Activated CD4-positive, alpha-beta T cell treated with anti-CD3 and anti-CD28 coated beads, Interleukin-2, amount 10 ng/mL, durations not matched to agents 7 days and 5 days (primary cell): Measurements from ENCODE around the gene NFE2L2. TPM values are rescaled to one million over a fixed set of nuclear protein-coding genes. Genes with fewer than 3 reads are reported as not detected.

Experiments
- microRNA-seq: library from miRNA; unstranded; fragments of <30 nt; microRNA quantifications from one replicate; pipeline ENCODE4 v1.2.0, GENCODE V29; 2021; ENCODE audit warnings: borderline microRNAs expressed, borderline replicate concordance
- total RNA-seq, 2 experiments: library from RNA; stranded (reverse); gene quantifications; one replicate each; pipeline ENCODE4 v1.2.3, GENCODE V29; 2021

The NFE2L2 gene
- total RNA-seq, 2 experiments from 2014 or later: 65.6 to 82.0 TPM

Small RNAs within 50 kb of the gene (microRNA-seq; reads per million reads assigned to microRNA genes)
- gene MIR3128: not detected
- not detected for gene MIR6512

Other genes with a start within 250 kb of the NFE2L2 start
- 100 to 1,000 TPM; 312 to 318 TPM for gene HNRNPA3, start 51.9 kb downstream of the NFE2L2 start, total RNA-seq
- 10 to 100 TPM; 61.2 to 61.3 TPM for gene AGPS, start 128.0 kb upstream of the NFE2L2 start, total RNA-seq